GM21786 (cell line): ENCODE results near the gene DGKB.

Experiments
- ATAC-seq: cut with Tn5 transposase; IDR thresholded peaks from one replicate; pipeline ENCODE4 v1.9.1; 2021; ENCODE audit not compliant: unreplicated experiment

DGKB gene

DNA sequence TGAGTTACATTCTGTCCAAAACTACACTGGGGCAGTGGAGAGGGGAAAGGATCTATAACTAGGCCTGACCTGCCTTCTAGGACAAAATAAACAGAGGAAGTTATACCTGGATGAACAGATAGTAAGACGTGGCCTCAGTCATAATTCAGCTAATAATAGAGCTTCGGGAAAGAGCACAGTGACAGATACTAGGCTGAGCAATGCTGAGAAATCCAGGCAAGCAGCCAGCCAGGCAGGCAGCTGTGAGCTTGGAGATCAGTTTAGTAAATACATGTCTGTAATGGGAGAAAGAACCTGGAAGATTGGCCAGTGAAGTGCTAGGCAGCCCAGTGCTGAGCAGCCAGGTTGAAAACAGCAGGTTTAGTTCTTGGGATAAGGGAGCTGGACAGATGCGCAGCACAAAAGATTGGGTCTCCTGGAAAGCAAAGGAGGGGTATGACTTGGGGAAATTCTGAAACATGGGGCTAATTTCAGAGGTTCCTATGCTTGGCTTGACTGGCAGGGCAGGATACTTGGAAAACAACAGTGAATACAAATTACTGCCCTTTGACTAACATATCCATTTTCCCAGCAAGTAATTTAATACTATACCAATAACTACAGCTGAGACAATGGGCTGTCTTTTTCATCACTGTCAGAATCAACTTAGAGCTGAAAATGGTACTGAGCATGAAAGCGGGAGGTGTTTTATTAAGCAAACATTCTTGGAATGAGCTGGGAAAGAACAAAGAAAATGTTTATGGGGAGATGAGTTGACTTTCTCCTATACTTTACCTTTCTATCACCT lies 140.8 kb downstream of the DGKB start:
- no peak for ATAC-seq

GRCh38 chr7:14760730-14761478 lies 141.6 kb downstream of the DGKB start:
- ATAC-seq = no peak

DNA sequence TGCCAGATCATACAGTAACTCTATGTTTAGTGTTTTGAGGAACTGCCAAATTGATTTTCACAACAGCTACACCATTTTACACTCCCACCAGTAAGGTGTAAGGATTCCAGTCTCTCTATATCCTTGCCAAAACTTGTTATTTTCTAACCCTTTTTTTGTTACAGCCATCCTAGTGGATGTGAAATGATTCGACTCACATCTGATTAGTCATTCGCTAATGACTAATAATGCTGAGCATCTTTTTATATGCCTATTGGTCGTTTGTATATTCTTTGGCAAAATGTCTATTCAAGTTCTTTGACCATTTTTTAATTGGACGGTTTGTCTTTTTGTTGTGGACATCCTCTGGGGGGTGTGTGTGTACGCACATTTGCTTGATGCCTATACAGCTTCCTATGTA lies 142.8 kb downstream of the DGKB start:
- ATAC-seq = no peak

- no peak for ATAC-seq
Observed at GRCh38 chr7:14754631-14755030, 147.9 kb downstream of the DGKB start.

- ATAC-seq = no peak
Observed at GRCh38 chr7:14752301-14752700, 150.2 kb downstream of the DGKB start.

GRCh38 chr7:14751461-14751860 lies 151.1 kb downstream of the DGKB start:
- ATAC-seq = no peak

DNA sequence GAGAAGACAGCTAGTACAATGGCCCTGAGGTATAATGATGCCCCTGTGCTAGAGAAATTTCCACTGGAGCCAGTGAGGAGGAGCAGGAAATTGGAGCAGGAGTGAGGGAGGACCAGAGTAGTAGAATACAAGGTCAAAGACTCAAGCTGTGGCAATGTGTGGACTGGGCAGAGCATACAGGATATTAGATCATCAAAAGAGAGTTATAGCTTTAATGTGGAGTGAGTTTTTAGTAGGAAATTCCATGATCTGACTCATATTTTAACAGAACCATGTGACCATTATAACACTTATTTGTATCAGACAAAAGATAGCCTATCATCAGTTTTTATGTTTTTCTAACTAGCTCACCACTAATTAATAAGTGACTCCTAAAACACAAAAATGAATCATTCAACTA lies 154.1 kb downstream of the DGKB start:
- no peak for ATAC-seq

- no peak for ATAC-seq
Observed at GRCh38 chr7:14747701-14748100, 154.8 kb downstream of the DGKB start.

DNA sequence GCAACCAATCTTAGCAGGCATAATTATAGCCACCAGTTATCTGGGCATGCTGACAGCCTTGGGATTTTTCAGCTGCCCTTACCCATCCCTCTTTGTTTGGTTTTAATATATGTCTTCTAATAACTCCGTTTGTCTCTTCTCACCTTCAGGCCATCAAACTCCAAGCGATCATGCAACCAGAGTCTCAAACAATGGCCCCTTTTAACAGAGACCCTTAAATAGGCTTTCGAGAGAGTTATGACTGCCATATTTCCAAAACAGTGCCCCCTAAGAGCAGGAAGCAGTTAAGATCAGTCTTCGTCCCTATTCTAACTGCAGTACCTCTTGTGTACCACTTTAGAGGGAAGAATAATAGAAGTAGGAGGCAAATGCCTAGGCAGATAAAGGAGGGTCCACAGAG lies 157.5 kb downstream of the DGKB start:
- ATAC-seq = no peak

DNA sequence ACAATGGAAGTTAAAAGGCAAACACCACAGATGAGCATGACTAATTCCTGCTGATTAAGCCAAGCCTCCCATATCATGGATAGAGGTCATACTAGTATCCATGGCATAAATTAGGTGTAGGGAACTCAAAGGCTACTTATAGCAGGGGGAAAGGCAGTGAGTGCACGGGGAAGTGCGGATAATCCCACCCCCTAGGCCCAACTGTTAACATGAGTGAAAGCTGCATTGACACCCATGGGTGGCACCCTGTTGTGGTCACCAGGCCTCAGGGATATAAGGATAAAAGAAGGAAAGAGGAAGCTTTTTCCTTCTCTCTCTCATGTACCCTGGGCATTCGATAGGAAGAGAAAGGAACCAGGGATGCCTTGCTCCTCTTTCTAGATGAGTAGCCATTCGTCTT lies 161.9 kb downstream of the DGKB start:
- no peak for ATAC-seq

- no peak for ATAC-seq
Observed at GRCh38 chr7:14739841-14740185, 162.7 kb downstream of the DGKB start.

GRCh38 chr7:14739168-14739840 lies 163.2 kb downstream of the DGKB start:
- ATAC-seq = no peak

DNA sequence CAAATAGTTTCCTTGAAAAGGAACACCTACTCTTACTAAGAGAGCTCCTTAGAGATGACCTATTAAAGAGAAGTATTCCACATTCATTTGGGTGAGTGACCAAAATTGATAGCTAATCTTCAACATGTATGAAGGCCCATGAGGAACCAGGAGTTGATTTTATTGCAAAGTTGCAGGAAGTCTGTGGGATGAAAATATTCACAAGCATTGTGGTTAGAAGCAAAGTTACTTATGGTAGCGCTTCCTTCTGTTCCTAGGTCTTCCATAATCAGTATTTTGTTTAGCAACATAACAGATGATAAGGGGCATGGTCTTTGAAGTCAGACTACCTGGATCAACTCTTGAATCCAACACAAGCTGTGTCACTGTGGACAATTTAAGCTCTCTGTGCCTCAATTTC lies 164.5 kb downstream of the DGKB start:
- ATAC-seq = no peak

GRCh38 chr7:14734839-14735321 lies 167.7 kb downstream of the DGKB start:
- no peak for ATAC-seq

DNA sequence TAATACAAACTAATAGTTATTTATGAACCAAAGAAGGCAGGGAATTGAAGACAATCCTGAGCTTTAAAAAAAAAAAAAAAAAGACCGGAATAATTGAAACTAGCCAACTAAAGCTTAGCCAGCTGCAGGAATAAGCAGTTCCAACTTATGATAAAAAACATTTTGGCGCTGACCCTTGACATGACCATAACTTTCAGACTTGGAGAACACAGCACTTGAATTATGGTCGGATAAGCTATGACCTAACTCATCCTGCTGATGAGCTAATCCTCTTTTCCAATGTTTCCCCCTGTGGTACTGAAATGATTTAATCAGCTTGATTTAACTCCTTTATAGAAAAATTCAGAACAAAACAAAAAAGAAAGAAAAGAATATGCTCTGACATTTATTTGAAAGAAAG lies 181.8 kb downstream of the DGKB start:
- ATAC-seq = no peak

GRCh38 chr7:14717816-14718215 lies 184.7 kb downstream of the DGKB start:
- ATAC-seq = peak; percentile 18

GRCh38 chr7:14717169-14717568 lies 185.4 kb downstream of the DGKB start:
- ATAC-seq = no peak

- ATAC-seq = peak; percentile 98
Observed at GRCh38 chr7:14714161-14714728, 188.3 kb downstream of the DGKB start.

- no peak for ATAC-seq
Observed at GRCh38 chr7:14698239-14698638, 204.3 kb downstream of the DGKB start.

GRCh38 chr7:14697684-14698083 lies 204.9 kb downstream of the DGKB start:
- ATAC-seq = no peak

DNA sequence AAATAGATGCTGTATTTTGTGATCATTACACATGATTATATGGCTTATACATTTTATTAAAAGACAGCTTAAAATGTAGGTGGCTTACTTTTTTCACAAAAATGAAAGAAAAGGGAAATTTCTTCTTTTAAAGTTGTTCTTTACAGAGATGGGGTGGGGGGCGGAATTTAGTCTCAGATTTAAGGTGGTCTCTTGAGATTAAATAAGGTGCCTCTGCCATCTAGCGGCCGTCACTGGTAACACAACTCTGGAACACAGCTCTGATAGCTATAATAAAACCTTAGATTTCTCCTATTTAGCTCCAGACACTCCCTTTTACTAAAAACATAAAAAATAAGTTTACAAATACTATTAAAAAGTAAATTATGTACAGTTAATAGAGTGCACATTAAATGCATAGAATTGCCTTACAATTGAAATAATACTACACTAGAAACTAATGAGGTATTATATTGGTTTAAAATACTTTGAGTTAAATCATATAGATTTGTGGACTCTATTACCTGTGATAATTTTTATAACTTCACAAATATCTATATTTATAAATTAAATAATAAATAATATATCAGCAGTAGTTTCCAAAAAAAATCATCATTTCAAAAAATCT lies 210.9 kb downstream of the DGKB start:
- ATAC-seq = no peak
